SK-N-DZ (cell line): ENCODE data around the gene CUX1.
"Not testable (repeated sequence)": the region's sequence is repeated elsewhere in the genome, so short reads cannot be mapped to it uniquely, and the experiment has no call there.

Source experiments
- DNase-seq: peaks from one replicate; pipeline ENCODE4 v3.0.0-alpha.2; 2015; ENCODE audit warnings: low spot score

CUX1 gene

DNA sequence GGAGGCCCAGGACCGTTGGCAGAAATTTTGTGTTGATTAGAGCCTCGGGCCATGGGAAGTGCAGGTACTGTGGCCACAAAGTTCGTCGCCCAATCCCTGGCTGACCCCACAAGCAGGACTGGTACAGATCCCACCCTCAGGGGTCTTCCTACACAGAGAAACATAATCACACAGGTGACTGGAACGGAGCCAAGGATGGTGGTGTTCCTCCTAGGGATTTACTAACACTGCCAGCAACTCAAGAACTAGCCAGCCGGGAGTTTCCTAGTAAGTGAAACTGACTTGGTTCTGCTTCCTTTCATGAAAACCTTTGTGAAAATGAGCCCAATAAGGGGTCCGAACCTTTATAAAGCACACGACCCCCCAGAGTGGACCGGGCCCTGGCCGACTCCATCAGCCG lies 5.7 kb downstream of the CUX1 start:
- DNase-seq = no peak

DNA sequence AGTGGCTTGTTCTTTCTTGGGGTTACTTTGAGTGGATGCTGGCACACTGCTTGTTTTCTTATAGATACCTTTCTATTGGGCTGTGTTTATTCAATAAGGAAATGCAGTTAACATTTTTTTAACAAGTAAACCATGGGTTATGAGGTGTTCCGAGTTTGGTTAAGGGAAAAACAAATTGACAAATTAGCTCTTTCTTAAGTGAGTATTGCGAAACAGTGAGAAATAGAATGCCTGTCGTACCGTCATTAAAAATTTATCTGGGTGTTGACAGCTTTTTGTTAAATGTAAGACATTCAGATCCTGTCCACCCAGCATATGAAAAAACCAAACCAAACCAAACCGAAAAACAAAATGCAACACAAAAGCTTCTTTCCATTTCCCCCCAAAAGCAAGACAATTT lies 6.2 kb downstream of the CUX1 start:
- no peak for DNase-seq

DNA sequence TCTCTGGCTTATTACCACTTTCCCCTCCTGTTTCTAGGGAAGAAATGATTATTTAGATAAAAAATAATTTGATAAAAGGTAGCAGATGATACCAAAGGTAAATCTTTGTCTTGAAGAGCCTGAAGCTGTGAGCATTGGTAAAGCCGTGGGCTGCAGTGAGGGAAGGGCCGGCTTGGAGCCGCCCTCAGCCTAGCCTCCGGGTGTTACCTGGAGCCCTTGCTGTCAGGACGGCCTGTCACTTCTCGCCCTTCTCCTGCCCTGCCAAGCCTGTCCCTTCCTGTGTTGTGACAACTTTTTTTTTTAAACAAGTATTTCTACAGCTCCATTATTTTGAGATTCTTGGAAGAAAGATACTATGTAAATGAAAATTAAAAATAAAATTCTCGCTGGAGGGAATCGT lies 7.0 kb downstream of the CUX1 start:
- no peak for DNase-seq

DNA sequence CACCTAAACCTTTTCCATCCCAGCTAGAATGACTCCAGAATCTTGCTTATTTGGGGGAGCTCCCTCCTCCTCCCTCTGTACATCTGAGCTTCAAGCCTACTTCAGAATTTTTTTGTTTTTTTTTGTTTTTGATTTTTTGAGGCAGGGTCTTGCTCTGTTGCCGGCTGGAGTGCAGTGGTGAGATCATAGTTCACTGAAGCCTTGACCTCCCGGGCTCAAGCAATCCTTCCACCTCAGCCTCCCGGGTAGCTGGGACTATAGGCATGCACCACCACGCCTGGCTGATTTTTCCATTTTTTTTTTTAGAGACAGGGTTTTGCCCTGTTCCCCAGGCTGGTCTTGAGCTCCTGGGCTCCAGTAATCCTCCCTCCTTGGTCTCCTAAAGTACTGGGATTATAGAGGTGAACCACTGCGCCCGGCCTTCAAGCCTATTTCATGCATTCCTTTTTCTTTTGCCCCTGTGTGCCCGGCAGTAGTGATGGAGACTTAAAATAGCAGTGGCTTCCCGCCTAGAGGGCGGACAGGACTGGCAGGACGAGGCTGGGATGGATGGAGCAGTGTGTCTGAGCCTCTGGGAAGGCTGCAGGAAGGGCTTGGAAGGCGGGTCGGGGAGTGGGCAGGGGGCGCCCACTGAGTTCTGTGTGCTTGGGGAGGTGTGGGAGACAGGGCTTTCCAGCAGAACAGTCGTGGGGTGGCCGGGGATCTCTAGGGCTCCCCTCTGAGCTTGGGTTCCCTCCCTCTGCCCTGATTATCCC lies 8.8 kb downstream of the CUX1 start:
- no peak for DNase-seq

DNA sequence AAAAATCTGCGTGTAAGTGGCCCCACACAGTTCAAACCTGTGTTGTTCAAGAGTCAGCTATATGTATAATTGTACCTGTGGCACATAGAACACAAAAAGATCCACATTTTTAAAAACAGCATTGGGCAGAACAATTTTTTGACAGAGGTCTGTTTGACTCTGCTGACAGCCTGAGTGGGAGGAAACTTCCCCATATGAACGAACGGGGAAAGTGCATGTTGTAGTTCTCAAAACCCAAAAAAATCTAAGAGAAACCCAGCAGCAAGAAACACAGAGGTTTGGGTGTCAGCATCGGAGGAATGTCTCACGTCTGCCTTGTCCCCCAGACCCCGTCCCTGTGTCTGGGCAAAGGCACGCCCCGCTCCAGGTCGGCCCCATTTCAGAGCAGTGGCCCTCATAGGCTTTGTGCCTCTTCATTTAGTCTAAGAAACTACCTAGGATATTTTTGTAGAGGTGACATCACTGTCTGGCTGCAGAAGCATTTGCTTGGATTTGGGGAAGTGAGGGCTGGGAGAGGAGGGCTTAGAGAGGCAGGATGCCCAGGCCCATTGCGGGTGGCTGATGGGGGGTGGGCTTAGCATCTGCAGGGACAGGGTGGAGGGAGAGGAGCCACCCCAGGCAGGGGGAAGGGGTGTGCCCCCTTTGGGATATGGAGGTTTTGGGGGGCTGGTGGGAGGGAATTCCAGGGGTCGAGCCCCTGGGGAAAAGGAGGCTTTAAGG lies 11.0 kb downstream of the CUX1 start:
- DNase-seq = no peak

DNA sequence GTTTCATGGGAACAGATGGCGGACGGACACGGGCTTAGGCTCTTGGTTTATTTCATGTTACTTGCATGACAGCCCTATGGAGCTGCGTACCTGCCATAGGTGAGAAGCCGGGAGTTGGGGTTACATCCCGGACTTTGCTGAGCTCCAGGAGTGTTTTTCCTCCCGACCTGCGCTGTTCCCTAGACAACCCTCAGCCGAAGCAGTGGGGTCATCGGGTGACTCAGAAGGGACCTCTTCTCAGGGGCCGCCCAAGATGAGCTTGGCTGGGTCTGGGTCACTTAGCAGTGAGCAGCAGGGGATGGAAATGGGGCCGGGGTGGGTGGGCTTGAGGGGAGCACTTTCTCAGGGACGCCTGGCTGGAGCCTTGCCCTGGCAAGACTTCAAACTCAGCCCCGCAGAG lies 11.9 kb downstream of the CUX1 start:
- no peak for DNase-seq

DNA sequence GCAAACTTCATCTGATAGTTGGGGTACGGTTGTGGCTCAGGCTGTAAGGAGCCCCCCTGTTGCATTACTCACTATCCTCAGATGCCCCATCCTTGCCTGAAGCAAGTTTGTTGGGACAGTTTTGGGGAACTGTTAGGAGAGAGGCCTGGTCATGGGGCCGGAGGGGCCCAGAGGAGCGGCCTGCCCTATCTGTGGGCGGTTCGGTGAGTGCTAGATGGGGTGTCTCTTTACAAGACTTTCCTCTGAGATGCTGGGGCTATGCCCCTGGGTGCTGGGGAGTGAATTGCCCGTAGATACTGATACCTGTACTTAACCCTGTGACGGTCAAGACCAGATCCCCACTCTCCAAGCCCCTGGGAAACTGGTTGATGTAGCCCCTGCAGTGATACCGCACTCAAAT lies 12.4 kb downstream of the CUX1 start:
- DNase-seq = no peak

DNA sequence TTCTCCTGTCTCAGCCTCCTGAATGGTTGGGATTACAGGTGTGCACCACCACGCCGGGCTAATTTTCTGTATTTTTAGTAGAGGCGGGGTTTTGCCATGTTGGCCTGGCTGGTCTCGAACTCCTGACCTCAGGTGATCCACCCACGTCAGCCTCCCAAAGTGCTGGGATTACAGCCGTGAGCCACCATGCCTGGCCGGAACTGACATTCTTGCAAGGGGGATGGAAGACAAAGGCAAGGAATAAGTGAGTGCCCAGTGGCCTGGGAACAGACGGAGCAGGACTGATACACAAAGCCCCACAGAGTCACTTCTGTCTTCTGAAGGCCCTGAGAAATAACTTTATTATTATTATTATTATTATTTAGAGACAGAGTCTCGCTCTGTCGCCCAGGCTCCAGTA lies 14.0 kb downstream of the CUX1 start:
- DNase-seq = not testable (repeated sequence)

DNA sequence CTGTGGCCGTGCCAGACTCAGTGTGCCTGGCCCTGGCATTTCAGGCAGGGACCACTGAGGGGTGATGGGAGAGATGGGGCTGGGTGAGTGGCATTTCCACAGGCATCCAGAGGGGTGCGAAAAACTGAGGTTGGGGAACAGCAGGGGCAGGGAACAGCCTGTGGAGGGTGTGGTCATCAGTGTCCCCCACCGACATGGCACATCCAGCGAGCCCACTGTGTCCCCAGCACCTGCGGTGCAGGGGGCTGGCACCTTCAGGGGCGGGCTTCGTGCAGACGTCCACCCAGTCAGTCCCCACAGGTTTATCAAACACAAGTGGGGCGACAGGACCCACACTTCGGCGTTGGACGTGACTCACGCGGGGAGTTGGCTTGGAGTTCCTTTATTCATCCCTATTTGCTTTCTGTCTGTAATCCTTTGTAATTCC lies 14.8 kb downstream of the CUX1 start:
- DNase-seq = no peak

DNA sequence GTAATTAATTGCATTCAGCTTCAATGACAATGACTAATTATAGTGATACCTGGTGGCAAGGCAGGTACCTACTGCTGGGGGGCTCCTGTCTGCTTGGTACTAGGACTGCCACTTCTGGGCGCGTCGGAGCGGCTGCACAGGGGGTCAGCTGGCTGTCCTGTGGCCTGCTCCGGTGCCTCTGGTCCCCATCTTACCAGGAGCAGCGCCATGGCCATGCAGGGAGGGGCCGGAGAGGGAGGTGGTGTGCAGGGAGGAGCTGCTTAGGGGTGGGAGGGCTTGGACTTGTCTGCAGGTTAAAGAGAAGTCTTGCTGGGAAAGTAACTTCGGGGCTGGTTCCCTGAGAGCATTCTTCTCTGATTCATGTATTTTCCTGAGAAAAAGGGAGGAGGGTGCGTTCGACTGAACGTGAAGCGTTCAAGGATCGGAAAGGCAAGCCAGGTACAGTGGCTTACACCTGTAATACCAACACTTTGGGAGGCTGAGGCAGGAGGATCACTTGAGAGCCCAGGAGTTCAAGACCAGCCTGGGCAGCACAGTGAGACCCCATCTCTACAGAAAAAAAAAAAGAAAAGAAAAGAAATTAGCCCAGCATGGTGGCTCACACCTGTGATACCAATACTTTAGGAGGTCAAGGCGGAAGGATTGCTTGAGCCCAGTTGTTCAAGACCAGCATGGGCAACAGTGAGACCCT lies 15.4 kb downstream of the CUX1 start:
- no peak for DNase-seq

DNA sequence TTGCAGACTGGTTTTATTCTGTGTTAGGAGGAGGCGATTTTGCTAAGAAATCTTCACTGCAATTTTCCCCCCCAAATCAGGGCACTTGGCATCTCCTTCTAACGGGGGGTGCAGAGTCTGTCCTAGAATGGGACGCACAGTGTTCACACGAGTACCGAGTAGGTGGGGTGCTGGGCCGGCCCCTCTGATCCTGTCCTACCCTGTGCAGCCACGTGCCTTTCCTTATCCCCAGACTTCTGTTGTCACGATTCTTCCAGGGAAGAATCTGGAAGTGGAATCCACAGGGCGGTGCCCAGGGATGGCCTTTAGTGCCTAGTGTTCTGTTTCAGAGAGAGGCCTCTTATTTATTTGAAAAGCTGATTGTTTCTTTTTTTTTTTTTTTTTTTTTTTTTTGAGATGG lies 16.4 kb downstream of the CUX1 start:
- DNase-seq = no peak

DNA sequence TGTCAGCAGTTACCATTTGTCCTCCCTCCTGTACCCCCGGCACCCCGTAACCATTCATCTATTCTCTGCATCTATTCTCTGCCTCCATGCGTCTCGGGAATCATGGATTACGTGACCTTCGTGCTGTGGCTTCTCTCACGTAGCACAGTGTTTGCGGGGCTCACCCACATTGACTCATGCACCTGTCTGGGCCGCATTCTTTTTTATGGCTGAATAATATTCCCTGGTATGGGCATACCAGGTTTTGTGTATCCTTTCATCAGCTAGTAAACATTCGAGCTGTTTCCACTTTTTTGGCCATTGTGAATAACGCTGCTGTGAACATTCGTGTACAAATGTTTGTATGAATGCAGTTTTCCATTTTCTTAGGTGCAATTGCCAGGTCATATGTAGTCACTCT lies 17.7 kb downstream of the CUX1 start:
- no peak for DNase-seq

DNA sequence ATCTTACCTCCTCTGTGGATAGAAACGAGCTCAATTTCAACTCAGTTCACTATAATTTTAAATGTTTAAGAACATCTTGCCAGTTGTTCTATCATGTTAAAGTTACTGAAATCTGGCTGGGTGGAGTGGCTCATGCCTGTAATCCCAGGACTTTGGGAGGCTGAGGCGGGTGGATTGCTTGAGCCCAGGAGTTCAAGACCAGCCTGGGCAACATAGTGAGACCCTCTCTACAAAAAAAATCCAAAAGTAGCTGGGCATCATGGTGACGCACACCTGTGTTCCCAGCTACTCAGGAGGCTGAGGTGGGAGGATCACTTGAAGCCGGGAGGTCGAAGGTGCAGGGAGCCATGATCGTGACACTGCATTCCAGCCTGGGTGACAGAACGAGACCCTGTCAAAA lies 20.0 kb downstream of the CUX1 start:
- DNase-seq = not testable (repeated sequence)

DNA sequence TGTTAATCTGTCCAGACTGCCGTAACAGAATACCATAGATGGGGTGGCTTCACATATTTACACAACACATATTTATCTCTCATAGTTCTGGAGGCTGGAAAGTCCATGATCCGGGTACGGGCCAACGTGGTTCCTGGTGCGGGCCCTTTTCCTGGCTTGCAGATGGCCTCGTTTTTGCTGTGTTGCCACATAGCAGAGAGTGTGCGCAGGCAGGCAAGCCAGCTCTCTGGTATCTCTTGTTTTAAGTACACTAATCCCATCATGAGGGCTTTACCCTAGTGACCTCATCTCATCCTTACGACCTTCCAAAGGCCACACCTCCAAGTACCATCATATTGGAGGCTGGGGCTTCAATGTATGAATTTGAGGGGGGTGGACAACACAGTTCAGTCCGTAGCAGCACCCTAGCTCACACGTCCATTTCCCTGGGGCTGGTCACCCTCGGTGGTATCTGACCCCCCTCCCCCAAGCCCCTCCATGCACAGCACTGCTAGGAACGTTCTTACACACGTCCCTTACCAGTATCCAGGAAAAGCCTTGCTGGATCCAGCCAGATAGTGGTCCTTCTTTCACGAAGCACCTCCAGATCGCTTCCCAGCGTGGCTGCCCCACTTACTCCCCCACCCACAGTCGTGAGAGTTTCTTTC lies 21.5 kb downstream of the CUX1 start:
- no peak for DNase-seq

DNA sequence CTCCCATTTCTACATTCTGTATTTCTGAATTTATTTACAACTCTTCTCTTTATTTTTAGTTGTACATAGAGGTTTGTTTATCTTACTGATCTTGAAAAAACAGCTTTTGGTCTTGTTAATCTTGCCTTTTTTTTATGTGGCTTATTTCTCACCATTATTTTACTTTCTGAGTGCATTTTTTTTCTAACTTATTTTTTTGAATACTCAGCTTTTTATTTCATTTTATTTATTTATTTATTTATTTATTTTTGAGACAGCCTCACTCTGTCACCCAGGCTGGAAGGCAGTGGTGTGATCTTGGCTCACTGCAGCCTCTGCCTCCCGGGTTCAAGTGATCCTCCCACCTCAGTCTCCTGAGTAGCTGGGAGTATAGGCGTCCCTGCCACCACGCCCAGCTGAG lies 23.9 kb downstream of the CUX1 start:
- no peak for DNase-seq

DNA sequence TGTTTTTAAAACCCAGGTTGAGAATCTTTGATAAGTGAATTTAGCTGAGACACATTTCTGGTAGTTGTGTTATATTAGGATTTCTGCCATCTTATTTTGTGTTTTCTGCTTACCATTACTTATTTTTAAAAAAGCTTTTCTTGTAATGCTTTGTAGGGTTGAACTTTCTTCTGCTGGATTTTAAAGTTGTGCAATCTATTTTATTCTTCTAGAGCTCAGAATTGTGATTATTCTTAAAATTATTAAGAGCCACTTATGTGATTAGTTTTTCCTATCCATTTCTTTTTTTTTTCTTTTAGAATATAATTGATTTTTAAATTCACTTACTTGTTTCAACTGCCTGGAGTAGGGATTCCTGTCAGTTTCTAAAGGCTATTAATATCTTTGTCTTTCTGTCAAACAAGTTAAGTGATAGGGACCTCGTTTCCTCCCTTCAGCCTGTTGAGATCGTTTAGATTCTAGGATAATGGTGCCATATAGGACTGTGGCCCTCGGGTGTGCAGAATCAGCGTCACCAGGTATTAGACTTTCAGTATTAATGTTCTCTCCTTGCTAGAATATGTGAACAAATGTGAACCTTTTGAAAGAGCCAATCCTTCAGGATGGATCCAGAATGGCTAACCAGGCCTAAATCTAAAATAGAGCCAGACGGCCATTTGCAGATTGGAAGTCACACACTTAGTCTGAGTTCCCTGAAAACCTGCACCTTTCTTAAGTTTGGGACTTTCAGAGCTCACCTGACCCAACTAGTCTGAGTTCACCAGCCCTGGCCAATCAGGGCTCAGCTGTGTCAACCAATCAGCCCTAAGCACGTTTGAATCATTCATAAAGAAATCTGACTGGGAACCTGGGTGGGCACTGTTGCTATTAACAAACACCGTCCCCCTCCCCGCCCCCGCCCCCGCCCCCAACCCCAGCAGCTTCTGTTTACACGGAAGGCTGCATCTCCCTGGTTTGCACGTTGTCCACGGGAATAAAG lies 26.2 kb downstream of the CUX1 start:
- DNase-seq = no peak

DNA sequence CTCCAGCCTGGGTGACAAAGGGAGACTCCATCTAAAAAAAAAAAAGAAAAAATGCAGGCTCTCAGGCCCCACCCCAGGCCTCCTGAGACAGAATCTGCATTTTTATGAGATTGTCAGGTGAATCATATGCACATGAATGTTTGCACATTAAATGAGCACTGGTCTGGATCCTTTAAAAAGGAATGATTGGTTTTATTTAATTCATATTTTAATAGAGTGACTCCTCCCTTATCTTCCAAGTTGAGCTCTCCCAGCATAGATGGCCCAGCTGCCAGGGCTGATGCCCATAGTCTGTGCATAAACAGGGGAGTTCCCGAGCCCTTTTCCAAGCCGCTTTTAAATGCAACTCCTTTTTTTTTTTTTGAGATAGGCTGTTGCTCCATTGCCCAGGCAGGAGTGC lies 28.5 kb downstream of the CUX1 start:
- DNase-seq = no peak

DNA sequence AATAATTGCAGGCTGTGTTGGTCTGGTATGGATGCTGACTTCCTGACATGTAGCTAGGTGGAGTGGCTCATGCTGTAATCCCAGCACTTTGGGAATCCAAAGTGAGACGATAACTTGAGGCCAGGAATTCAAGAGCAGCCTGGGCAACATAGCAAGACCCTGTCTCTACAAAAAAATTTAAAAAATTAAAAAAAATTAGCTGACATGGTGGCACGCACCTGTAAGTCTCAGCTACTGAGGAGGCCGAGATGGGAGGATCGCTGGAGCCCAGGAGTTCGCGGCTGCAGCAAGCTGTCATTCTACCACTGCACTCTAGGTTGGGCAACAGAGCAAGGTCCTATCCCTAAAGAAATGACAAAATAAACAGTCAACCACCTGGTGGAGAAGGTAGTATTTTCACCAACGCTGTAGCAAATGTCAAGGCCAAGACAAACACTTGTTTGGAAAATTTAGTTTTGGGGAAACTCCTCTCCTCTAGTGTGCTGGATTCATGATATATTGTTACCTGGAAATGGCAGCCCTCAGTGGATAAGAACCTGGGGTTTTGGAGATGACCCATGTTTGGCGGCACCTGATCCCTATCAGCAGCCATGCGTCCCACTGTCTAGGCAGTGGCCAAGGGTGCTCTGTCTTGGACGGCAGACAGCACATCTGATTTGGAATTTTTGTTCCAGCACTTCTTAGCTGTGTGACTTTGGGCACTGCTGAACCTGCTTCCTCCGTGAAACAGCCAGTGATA lies 29.5 kb downstream of the CUX1 start:
- DNase-seq = no peak

DNA sequence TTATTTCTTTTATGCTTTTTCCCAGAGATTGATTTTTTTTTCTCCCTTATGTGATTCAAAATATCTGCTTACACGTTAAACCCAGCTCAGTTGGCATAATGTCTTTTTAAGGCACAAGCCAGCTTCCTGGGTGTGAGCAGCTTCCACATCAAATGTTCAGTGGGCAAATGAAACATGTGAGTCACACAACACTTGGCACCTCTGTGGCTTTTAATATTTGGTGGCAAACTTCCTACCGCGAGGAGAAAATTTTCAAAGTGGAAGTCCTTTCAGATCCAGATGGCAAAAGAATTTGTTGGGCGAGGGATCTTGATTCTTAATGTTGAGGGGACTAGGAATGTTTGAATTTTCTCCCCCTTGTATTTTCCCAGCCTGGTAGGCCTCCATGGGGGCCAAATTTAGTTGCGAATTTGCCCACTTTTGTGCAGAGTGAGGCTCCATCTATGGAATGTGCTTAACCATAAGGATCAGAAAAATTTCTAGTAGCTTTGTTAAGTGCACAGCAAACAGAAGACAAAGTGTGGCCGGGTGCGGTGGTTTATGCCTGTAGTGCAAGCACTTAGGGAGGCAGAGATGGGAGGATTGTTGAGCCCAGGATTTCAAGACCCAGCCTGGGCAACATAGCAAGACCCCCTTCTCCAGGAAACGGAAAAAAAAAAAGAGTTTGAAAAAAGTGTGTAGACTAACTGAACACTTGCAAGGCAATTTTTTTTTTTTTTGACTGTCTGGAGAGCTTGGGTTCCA lies 31.0 kb downstream of the CUX1 start:
- DNase-seq = no peak

DNA sequence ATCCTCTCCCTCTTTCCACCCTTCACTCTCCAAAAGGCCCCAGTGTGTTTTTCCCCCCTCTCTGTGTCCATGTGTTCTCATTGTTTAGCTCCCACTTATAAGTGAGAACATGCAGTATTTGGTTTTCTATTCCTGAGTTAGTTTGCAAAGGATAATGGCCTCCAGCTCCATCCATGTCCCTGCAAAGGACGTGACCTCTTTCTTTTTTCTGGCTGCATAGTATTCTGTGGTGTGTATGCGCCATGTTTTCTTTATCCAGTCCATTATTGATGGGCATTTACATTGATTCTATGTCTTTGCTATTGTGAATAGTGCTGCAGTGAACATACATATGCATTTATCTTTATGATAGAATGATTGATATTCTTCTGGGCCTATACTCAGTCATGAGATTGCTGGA lies 31.9 kb downstream of the CUX1 start:
- not testable (repeated sequence) for DNase-seq
